Thyroid gland (tissue), 4 donors: ENCODE data around the gene STRIP1. TPM values are rescaled to one million over a fixed set of nuclear protein-coding genes. Genes with fewer than 3 reads are reported as not detected.

ENCODE experiments used
- DNase-seq, 2 donors: peaks; one replicate each; pipeline ENCODE4 v3.0.0-alpha.2; 2019
- H3K27ac ChIP-seq, 3 donors: fragments of 200-600 bp; sonication (generic); 1 replicate in 2 of 3; 2 replicates in 1 of 3; pipeline ENCODE4 v1.5.1; 2016 to 2019; ENCODE audit warnings: mild to moderate bottlenecking in 1 of 3, moderate library complexity in 1 of 3
- H3K27me3 ChIP-seq: fragments of 200-600 bp; sonication (generic); one replicate; pipeline ENCODE4 v1.5.1; 2019
- H3K36me3 ChIP-seq, 2 donors: fragments of 200-600 bp; sonication (generic); one replicate each; pipeline ENCODE4 v1.5.1; 2016 to 2019
- H3K4me1 ChIP-seq, 2 donors: fragments of 200-600 bp; sonication (generic); one replicate each; pipeline ENCODE4 v1.5.1; 2017 to 2019
- H3K4me3 ChIP-seq, 3 donors: fragments of 200-600 bp; sonication (generic); replicated peaks in 1 of 3; 1 replicate in 2 of 3; 2 replicates in 1 of 3; pipeline ENCODE4 v1.5.1; 2016; ENCODE audit warnings: mild to moderate bottlenecking in 1 of 3
- H3K9me3 ChIP-seq: fragments of 200-600 bp; sonication (generic); one replicate; pipeline ENCODE4 v1.5.1; 2017
- CTCF ChIP-seq, 6 experiments: fragments of 200-600 bp in 3 of 6; fragments of 450-650 bp in 3 of 6; sonication (generic) in 3 of 6; IDR thresholded peaks; one replicate each; pipeline ENCODE4 v1.5.1; 2016 to 2019; ENCODE audit warnings: antibody characterized with exemption in 6 of 6, mild to moderate bottlenecking in 2 of 6, inconsistent platforms in 1 of 6, moderate library complexity in 1 of 6
- POLR2A ChIP-seq, 2 donors: fragments of 450-650 bp; IDR thresholded peaks; one replicate each; pipeline ENCODE4 v1.6.1; 2017; ENCODE audit warnings: antibody characterized with exemption in 2 of 2, mild to moderate bottlenecking in 2 of 2, moderate library complexity in 1 of 2
- WGBS, 2 donors: methylation state at CpG; one replicate each; pipeline ENCODE4 v1.1.5; 2017; 5-methylcytosine and 5-hydroxymethylcytosine counted together
- intact Hi-C: fragments of 100-400 bp; cut with DNase I; formaldehyde crosslinking; loops from one replicate; pipeline ENCODE4 v1.15.1; 2023
- total RNA-seq, 4 donors: library from RNA; depleted of rRNA; stranded (reverse); fragments of >200 nt; gene quantifications; one replicate each; pipeline ENCODE4 v1.2.3, GENCODE V29; 2016

Gene STRIP1
- 10 to 100 TPM; 36.2 to 63.4 (median 45.2) TPM for total RNA-seq

GRCh38 chr1:110034451-110035235 is at the start of gene STRIP1:
Gene STRIP1 (plus strand): TSS chr1:110034624. CDS start chr1:110034638, 14 bp downstream.
- Histone ChIP-seq H3K27ac (peak within 1 kb of the TSS; percentile 29 to 90 (median 81)), H3K27me3 (no peaks in the 10 kb centered on the region), H3K4me3 (peak within 1 kb of the TSS; percentile 52 to 99 (median 68)), H3K9me3 (no peaks in the 10 kb centered on the region), H3K36me3 (peaks cover 16% of the 10 kb centered on the region in 2 donors), H3K4me1 (peaks cover 13% of the 10 kb centered on the region in 2 donors)
- TF ChIP-seq POLR2A (IDR thresholded peaks at IDR 0.05) (peak; percentile 7 to 79), CTCF (IDR thresholded peaks at IDR 0.05) (no peak)
- intact Hi-C loops: loop anchor here (10.0 kb wide), 1 partner anchor 370 kb away; the partner anchor contains the start of gene LAMTOR5
- WGBS, 2 donors: 0% methylated on average over 23 to 30 of the region's 66 CpGs
- peak; percentile 91 to 93 for DNase-seq

GRCh38 chr1:109985247-109986053 is 49.0 kb upstream of the STRIP1 start:
- no peak for DNase-seq
- 15 to 28% methylated on average over 8 to 15 of the region's 22 CpGs for WGBS, 2 donors
- no peaks in the 10 kb centered on the region for H3K36me3 ChIP-seq
- H3K4me1 ChIP-seq: peaks cover 26 to 37% of the 10 kb centered on the region in 2 donors
- H3K4me3 ChIP-seq: peak overlapping the region; percentile 42 to 77 (median 68)
- TF ChIP-seq POLR2A (IDR thresholded peaks at IDR 0.05) (no peak), CTCF (IDR thresholded peaks at IDR 0.05) (no peak)
- H3K27ac ChIP-seq: peak overlapping the region; percentile 93 to 98 (median 97)
- intact Hi-C loops: loop anchor here (10.0 kb wide), 1 partner anchor 441 kb away; the partner anchor contains the start of gene GNAI3
- no peaks in the 10 kb centered on the region for H3K9me3 ChIP-seq
- no peaks in the 10 kb centered on the region for H3K27me3 ChIP-seq

- peak overlapping the region in 2 of 3 donors; percentile 68 to 77 for H3K4me3 ChIP-seq
- no peak for DNase-seq
- intact Hi-C loops: loop anchor here (10.0 kb wide), 1 partner anchor 441 kb away; the partner anchor contains the start of gene GNAI3
- no peaks in the 10 kb centered on the region for H3K9me3 ChIP-seq
- peaks cover 26 to 31% of the 10 kb centered on the region in 2 donors for H3K4me1 ChIP-seq
- WGBS, 2 donors: 61 to 69% methylated on average over 3 of the region's 3 CpGs
- no peak for TF ChIP-seq CTCF (IDR thresholded peaks at IDR 0.05)
- TF ChIP-seq POLR2A (IDR thresholded peaks at IDR 0.05): no peak
- no peaks in the 10 kb centered on the region for H3K36me3 ChIP-seq
- no peaks in the 10 kb centered on the region for H3K27me3 ChIP-seq
- peak overlapping the region in 1 of 3 donors; percentile 97 for H3K27ac ChIP-seq
Observed at GRCh38 chr1:109986054-109986444, 48.4 kb upstream of the STRIP1 start.

GRCh38 chr1:109988349-109988914 is 46.0 kb upstream of the STRIP1 start:
- Histone ChIP-seq H3K27me3 (no peaks in the 10 kb centered on the region), H3K4me3 (no peak overlapping the region), H3K4me1 (peaks cover 27 to 32% of the 10 kb centered on the region in 2 donors), H3K36me3 (no peaks in the 10 kb centered on the region), H3K27ac (no peak overlapping the region), H3K9me3 (no peaks in the 10 kb centered on the region)
- no peak for DNase-seq
- 92 to 94% methylated on average over 3 of the region's 3 CpGs for WGBS, 2 donors
- intact Hi-C loops: loop anchor here (10.0 kb wide), 1 partner anchor 444 kb away; the partner anchor contains the start of gene GNAI3
- TF ChIP-seq CTCF (IDR thresholded peaks at IDR 0.05) (no peak), POLR2A (IDR thresholded peaks at IDR 0.05) (no peak)
